HEK293 (cell line): ENCODE results near the gene TGFB2.

Experiments
- CTCF ChIA-PET: fragments of 350-600 bp; formaldehyde crosslinking; extraction: SDS; loops from one replicate; lab custom pipeline; 2021; ENCODE audit warnings: antibody characterized with exemption; lab: Yijun Ruan, JAX
- POLR2A ChIA-PET: fragments of 300-600 bp; formaldehyde crosslinking; extraction: SDS; loops from one replicate; lab custom pipeline; 2020; ENCODE audit warnings: antibody characterized with exemption, inconsistent platforms; lab: Yijun Ruan, JAX
- H3K27ac ChIP-seq: fragments of 200-500 bp; sonication (Bioruptor generic); 2 replicates; pipeline ENCODE4 v1.5.1; 2014; ENCODE audit warnings: low read depth, low read length, control low read depth, inconsistent platforms; ENCODE audit errors: extremely low read depth
- H3K36me3 ChIP-seq, 2 experiments: fragments of 200-500 bp in 1 of 2; sonication (Bioruptor generic) in 1 of 2; 1 replicate in 1 of 2; 2 replicates in 1 of 2; pipeline ENCODE4 v1.5.1; 2014 to 2017; ENCODE audit warnings: inconsistent platforms in 2 of 2, low read length in 2 of 2; ENCODE audit not compliant: control insufficient read depth in 2 of 2, insufficient read depth in 1 of 2
- H3K4me1 ChIP-seq: fragments of 200-500 bp; sonication (Bioruptor generic); 2 replicates; pipeline ENCODE4 v1.5.1; 2014; ENCODE audit warnings: mild to moderate bottlenecking, low read length, inconsistent platforms; ENCODE audit not compliant: control insufficient read depth, insufficient read depth
- H3K4me3 ChIP-seq: 2 replicates; pipeline ENCODE4 v1.5.1; 2011; ENCODE audit warnings: low read depth, mild to moderate bottlenecking, control low read depth, low read length, moderate library complexity
- H3K9me3 ChIP-seq: fragments of 200-500 bp; sonication (Bioruptor generic); 2 replicates; pipeline ENCODE4 v1.5.1; 2014; ENCODE audit warnings: low read depth, low read length, inconsistent platforms; ENCODE audit not compliant: control insufficient read depth, insufficient read depth
- CTCF ChIP-seq: fragments of 450-650 bp; formaldehyde crosslinking; IDR thresholded peaks from 2 replicates; pipeline ENCODE4 v1.5.1; 2016; ENCODE audit warnings: missing biosample characterization, missing genetic modification characterization
- HOXD13 ChIP-seq: sonication (generic); formaldehyde crosslinking; IDR thresholded peaks from 2 replicates; pipeline ENCODE4 v1.8.0; 2022; ENCODE audit warnings: missing genetic modification reagents, borderline replicate concordance
- PRDM4 ChIP-seq: fragments of 450-650 bp; formaldehyde crosslinking; IDR thresholded peaks from 2 replicates; pipeline ENCODE4 v1.5.1; 2017; ENCODE audit warnings: missing biosample characterization, missing genetic modification characterization
- REST ChIP-seq: fragments of 450-650 bp; formaldehyde crosslinking; IDR thresholded peaks from 2 replicates; pipeline ENCODE4 v1.5.1; 2016; ENCODE audit warnings: missing biosample characterization, missing genetic modification characterization
- ZFP37 ChIP-seq: fragments of 450-650 bp; formaldehyde crosslinking; IDR thresholded peaks from 2 replicates; pipeline ENCODE4 v1.5.1; 2016; ENCODE audit warnings: missing biosample characterization, missing genetic modification characterization
- ZNF114 ChIP-seq: fragments of 450-650 bp; formaldehyde crosslinking; IDR thresholded peaks from 2 replicates; pipeline ENCODE4 v1.5.0; 2017; ENCODE audit warnings: missing biosample characterization, missing genetic modification characterization
- ZNF140 ChIP-seq: fragments of 450-650 bp; formaldehyde crosslinking; IDR thresholded peaks from 2 replicates; pipeline ENCODE4 v1.5.1; 2016; ENCODE audit warnings: missing biosample characterization, missing genetic modification characterization
- ZNF148 ChIP-seq: fragments of 450-650 bp; formaldehyde crosslinking; IDR thresholded peaks from 2 replicates; pipeline ENCODE4 v1.5.0; 2017; ENCODE audit warnings: missing biosample characterization, missing genetic modification characterization, borderline replicate concordance
- ZNF202 ChIP-seq: fragments of 450-650 bp; formaldehyde crosslinking; IDR thresholded peaks from 2 replicates; pipeline ENCODE4 v1.5.1; 2016; ENCODE audit warnings: missing biosample characterization, missing genetic modification characterization, borderline replicate concordance
- ZNF311 ChIP-seq: fragments of 450-650 bp; formaldehyde crosslinking; IDR thresholded peaks from 2 replicates; pipeline ENCODE4 v1.5.1; 2017; ENCODE audit warnings: missing biosample characterization, missing genetic modification characterization, borderline replicate concordance
- ZNF558 ChIP-seq: fragments of 450-650 bp; formaldehyde crosslinking; IDR thresholded peaks from 2 replicates; pipeline ENCODE4 v1.5.1; 2016; ENCODE audit warnings: missing biosample characterization, missing genetic modification characterization
- ZNF76 ChIP-seq: fragments of 450-650 bp; formaldehyde crosslinking; IDR thresholded peaks from 2 replicates; pipeline ENCODE4; 2016; ENCODE audit warnings: low read depth, missing biosample characterization, missing genetic modification characterization, borderline replicate concordance
- ZSCAN18 ChIP-seq: fragments of 450-650 bp; formaldehyde crosslinking; IDR thresholded peaks from 2 replicates; pipeline ENCODE4 v1.5.1; 2016; ENCODE audit warnings: missing biosample characterization, missing genetic modification characterization

Gene TGFB2

GRCh38 chr1:218323568-218324225, 21.4 kb upstream of the TGFB2 start (continued):
- no peak for TF ChIP-seq REST
- no peak for TF ChIP-seq ZSCAN18 (tag by site-specific recombination)
- TF ChIP-seq PRDM4 (tag by site-specific recombination), result no peak
- no peak for TF ChIP-seq CTCF (tag by site-specific recombination)
- TF ChIP-seq HOXD13, result no peak
- TF ChIP-seq ZFP37 (tag by site-specific recombination), result no peak
- TF ChIP-seq ZNF76, result no peak
- no peak for TF ChIP-seq ZNF311 (tag by site-specific recombination)
- TF ChIP-seq ZNF558 (tag by site-specific recombination), result no peak
- no peak for TF ChIP-seq ZNF148 (tag by site-specific recombination)
- no peak for TF ChIP-seq ZNF140 (tag by site-specific recombination)

- TF ChIP-seq ZNF202 (tag by site-specific recombination) (0 out of 2 replicates have a peak, but pooled peaks have one; percentile 28), ZNF114 (no peak)
- Histone ChIP-seq H3K9me3 (no peaks in the 10 kb centered on the region), H3K4me1 (no peaks in the 10 kb centered on the region), H3K4me3 (no peak overlapping the region), H3K27ac (no peak overlapping the region), H3K36me3 (peaks cover 0 to 8% of the 10 kb centered on the region in 2 experiments; a peak in 1 of 3 replicates)
- ChIA-PET CTCF (no interaction called here), POLR2A (no interaction called here)
Measured at GRCh38 chr1:218324226-218324580, 20.9 kb upstream of the TGFB2 start.
